Measurements from ENCODE around the gene U2AF1L4.

Gene U2AF1L4

GRCh38 chr19:35745328-35746086 lies at the start of gene U2AF1L4, which contains the start of gene PSENEN:
Gene U2AF1L4, minus strand, starts transcription at chr19:35745418. Its CDS starts 27 bp downstream, at chr19:35745391.
Gene PSENEN, plus strand, starts transcription at chr19:35745651. Its CDS starts 280 bp downstream, at chr19:35745931.
- DNase-seq (ENCODE audit: low read depth in 2 of 2) = peak; percentile 98

- no peak for DNase-seq (ENCODE audit: low read depth in 2 of 2)
Observed at GRCh38 chr19:35793381-35794165, 48.4 kb upstream of the U2AF1L4 start.

- no peak for DNase-seq (ENCODE audit: low read depth in 2 of 2)
Observed at GRCh38 chr19:35792888-35793287, 47.7 kb upstream of the U2AF1L4 start.

DNA sequence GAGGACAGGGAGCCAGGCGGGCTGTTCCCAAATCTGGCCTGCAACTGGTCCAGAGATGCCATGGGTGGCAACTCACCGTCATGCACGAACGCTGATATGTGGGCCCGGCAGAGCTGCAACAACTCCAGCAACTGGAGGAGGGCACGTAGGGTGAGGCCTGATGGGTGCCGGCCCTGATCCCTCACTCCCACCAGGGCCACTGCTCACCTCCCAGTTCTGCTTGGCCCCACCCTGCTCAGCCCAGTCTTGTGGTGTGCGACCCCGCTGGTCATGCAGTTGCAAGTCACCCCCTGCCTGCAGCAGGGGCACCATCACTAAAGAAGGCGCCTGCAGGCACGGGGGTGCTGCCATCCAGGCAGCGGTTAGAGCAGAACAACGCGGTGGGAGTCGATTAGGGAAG lies 47.1 kb upstream of the U2AF1L4 start:
- DNase-seq (ENCODE audit: low read depth in 2 of 2) = no peak

- DNase-seq (ENCODE audit: low read depth in 2 of 2) = no peak
Observed at GRCh38 chr19:35791814-35792279, 46.6 kb upstream of the U2AF1L4 start.

GRCh38 chr19:35790981-35791813 lies 46.0 kb upstream of the U2AF1L4 start:
- no peak for DNase-seq (ENCODE audit: low read depth in 2 of 2)

- DNase-seq (ENCODE audit: low read depth in 2 of 2) = no peak
Observed at GRCh38 chr19:35789978-35790944, 45.0 kb upstream of the U2AF1L4 start.

GRCh38 chr19:35789195-35789977 lies 44.2 kb upstream of the U2AF1L4 start:
- DNase-seq (ENCODE audit: low read depth in 2 of 2) = no peak

GRCh38 chr19:35788205-35788960 lies 43.2 kb upstream of the U2AF1L4 start:
- no peak for DNase-seq (ENCODE audit: low read depth in 2 of 2)

GRCh38 chr19:35787227-35787799 lies 42.1 kb upstream of the U2AF1L4 start:
- no peak for DNase-seq (ENCODE audit: low read depth in 2 of 2)

DNA sequence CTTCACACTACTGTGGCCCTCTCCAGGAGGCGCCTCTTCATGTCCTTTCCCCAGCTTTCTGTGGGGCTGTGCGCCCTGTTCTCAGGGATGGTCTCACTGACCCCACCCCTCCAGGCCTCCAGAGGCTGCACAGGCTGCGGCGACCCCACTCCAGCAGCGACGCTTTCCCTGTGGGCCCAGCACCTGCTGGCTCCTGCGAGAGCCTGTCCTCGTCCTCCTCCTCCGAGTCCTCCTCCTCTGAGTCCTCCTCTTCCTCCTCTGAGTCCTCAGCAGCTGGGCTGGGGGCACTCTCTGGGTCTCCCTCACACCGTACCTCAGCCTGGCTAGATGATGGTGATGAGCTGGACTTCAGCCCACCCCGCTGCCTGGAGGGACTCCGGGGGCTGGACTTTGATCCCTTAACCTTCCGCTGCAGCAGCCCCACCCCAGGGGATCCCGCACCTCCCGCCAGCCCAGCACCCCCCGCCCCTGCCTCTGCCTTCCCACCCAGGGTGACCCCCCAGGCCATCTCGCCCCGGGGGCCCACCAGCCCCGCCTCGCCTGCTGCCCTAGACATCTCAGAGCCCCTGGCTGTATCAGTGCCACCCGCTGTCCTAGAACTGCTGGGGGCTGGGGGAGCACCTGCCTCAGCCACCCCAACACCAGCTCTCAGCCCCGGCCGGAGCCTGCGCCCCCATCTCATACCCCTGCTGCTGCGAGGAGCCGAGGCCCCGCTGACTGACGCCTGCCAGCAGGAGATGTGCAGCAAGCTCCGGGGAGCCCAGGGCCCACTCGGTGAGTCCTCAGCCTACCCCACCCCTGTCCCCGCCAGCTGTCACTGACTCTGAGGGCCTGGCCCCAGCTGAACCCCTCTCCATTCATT lies 41.3 kb upstream of the U2AF1L4 start:
- no peak for DNase-seq (ENCODE audit: low read depth in 2 of 2)

- DNase-seq (ENCODE audit: low read depth in 2 of 2) = no peak
Observed at GRCh38 chr19:35785339-35785627, 40.1 kb upstream of the U2AF1L4 start.

DNA sequence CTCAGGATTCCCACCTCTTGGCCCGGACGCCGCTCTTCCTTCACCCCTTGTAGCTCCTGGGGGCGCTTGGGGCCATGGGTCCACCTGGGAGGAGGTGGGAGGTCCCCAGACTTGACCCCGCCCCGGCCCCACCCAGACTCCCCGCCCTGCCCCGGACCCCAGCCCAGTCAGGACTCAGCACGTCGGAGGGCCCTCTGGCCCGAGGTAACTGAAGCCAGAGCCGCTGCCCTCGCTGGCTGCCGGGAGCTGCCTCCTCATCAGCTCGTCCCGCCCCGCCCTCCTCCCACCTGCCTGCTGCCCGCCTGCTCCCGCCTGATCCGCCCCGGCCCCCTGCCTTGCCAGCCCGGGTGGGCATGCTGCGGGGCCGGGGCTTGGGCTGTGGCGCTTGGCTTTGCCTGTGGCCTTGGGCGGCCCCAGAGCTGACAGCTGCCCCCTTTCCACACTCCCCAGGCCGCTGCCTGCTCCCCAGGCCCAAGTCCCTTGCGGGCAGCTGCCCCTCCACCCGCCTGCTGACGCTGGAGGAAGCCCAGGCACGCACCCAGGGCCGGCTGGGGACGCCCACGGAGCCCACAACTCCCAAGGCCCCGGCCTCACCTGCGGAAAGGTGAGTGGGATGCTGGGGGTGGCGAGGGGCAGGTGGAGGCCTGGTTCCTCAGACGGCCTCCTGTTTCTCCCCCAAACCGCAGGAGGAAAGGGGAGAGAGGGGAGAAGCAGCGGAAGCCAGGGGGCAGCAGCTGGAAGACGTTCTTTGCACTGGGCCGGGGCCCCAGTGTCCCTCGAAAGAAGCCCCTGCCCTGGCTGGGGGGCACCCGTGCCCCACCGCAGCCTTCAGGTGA lies 39.5 kb upstream of the U2AF1L4 start:
- DNase-seq (ENCODE audit: low read depth in 2 of 2) = no peak

GRCh38 chr19:35783469-35784434 lies 38.5 kb upstream of the U2AF1L4 start:
- DNase-seq (ENCODE audit: low read depth in 2 of 2) = no peak

DNA sequence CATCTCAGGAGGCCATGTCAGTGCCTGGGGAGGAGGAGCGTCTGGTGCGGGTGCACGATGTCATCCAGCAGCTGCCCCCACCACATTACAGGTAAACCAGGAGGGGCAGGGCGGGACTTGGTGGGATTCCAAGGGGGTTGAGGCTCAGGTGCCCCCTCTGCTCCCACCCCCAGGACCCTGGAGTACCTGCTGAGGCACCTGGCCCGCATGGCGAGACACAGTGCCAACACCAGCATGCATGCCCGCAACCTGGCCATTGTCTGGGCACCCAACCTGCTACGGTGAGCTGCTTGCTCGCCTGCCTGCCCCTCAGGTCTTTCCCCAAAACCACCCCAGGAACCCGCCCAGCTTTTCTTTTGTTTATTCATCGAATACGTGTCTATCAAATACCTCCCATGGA lies 37.4 kb upstream of the U2AF1L4 start:
- no peak for DNase-seq (ENCODE audit: low read depth in 2 of 2)

- no peak for DNase-seq (ENCODE audit: low read depth in 2 of 2)
Observed at GRCh38 chr19:35781650-35782049, 36.4 kb upstream of the U2AF1L4 start.
